Neural progenitor cell (in vitro differentiated cells): ENCODE results near the gene SLC28A1.

Experiments
- CTCF ChIP-seq: fragments of 200-600 bp; sonication (generic); IDR thresholded peaks from 2 replicates; pipeline ENCODE4 v1.5.1; 2017; ENCODE audit warnings: antibody characterized with exemption, mild to moderate bottlenecking
- EZH2 ChIP-seq: fragments of 200-600 bp; sonication (generic); IDR thresholded peaks from 2 replicates; pipeline ENCODE4 v1.6.1; 2017; ENCODE audit warnings: antibody characterized with exemption, mild to moderate bottlenecking, moderate library complexity

DNA sequence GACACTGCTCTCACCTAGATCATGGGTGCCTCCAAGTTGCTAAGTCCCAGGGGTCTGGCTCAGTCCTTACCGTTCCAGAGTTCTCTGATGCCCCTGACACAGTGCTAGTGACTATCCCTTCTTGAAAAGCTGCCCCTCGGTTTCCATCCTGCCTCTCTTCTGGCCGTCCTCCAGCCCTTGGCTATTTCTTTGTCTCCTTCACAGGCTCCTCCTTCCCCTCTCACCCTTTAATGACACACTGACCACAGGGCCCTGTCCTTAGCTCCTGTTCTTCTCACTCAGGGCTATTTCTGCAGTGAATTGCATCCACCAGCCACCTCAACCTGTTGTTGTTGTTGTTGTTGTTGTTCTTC lies 31.1 kb downstream of the SLC28A1 start:
- no peak for TF ChIP-seq CTCF
- no peak for TF ChIP-seq EZH2
